Fibroblast of skin of scalp (primary cell): ENCODE measurements around the gene TNC.

Experiments used
- DNase-seq: peaks from one replicate; pipeline ENCODE4 v3.0.0-alpha.2; 2013

The TNC gene

DNA sequence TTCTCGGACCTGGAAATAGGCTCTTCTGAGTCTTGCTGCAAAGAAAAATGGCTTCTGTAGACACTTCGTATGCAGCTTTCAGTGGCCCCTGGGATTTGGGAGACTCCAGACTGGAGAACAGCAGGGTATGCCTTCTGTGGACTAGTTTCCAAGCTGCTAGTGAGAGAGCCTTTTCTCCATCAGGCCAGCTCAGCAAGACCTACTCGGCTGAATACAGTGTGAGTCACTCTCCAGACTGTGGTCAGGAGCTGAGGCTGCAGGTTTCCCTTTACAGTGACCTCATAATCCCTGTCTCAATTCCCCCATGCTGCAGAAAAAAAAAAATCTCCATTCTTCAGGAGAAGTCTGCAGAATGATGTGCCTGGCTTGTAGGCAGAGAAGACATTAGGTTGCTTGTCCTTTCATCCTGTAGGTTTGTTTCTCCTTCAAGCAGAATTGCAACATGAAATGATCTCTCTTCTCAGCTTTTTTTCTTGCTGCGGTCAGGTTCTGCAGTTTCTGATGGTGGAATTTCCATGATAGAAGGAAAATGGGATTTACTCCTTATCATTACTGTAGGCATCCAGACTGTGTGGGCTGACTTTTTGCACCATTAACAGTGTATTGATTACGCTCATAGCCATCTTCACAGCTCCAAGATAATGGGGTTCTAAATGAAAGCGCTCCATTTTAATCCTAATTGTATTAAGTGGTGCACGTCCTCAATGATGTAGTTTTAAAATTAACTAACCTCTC lies 109.3 kb downstream of the TNC start:
- DNase-seq: peak; percentile 91

DNA sequence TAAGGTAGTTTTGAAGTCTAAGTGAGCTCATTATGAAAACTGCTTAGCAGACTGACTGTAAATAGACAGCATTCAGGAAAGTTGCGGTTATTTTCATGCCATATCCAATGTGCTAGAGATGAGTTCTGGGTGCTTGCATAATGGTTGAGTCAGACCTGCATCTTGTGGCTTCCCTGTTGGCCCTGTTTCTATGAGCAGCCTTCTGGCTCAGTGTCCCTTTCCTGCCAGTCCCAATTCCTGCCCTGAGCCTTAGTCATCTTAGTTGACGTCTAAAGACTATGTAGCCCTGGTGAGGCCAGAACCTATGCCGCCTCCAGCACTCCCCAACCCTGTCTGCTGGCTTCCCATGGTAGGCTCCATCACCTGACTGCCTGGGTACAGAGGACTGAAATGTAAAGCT lies 111.3 kb downstream of the TNC start:
- peak; percentile 77 for DNase-seq

DNA sequence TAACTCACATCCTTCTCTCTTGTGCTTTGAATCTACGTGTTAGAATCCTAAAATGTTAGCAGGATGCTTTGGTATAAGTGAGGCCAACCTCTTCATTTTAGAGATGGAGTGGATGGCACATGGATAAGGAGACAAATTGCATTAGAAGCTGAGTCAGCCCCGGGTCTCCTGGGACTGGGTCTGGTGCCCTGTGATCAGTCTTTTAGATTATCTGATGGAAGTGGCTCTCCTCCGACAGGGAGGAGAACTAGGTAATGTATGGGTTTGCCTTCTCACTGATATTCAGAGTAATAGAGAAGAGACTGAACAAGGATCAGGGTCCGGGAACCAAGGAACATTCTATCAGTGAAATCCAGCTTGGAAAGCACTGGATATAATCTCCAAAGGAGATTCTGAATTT lies 112.6 kb downstream of the TNC start:
- no peak for DNase-seq

DNA sequence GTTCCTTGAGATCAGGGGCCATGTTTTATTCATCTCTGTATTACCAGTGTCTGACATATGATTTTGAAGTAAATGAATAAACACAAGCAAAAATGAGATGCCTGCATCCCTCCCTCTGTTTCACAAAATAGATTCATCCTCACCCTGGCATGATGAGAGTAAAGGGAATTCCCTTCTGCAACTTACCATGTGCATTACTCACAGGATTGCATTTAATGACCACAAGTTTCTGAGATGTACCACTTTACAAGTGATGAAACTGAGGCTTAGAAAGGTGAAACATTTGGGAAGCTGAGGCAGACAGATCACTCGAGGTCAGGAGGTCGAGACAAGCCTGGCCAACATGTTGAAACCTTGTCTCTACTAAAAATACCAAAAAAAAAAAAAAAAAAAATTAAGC lies 113.4 kb downstream of the TNC start:
- DNase-seq: no peak

DNA sequence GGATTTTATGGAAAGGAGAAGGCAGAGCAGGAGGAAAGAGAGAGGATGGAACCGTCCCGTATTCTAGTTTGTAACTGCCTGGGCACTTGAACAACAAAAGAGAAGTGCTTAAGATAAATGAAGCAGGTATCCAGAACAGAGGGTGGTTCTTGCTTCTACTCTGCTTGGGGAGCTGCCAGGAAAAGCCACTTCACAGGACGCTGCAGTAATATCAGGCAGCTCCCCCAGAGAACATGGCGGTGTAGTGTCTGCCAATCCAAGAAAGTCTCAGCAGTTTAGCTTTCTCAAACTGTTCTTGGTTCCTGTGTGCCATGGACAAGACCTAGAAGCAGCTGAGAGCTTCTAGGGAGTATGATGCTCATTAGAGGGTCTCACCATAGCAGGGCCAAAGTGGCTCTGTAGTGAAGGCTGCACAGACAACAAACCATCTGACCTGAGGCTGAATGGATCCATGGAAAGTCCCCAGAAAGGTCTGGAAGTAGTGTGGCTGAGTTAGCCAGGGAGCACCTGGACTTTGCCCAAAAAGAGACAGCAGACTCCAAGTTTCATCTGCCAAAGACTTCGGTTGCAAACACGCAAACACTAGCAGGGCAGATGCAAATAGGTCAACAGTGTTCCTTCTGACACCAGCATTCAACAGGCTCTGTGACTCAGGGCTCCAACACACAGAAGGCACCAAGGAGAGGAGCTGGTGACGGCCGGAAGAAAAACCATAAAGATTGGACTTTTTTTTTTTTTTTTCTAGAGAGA lies 115.4 kb downstream of the TNC start:
- no peak for DNase-seq

DNA sequence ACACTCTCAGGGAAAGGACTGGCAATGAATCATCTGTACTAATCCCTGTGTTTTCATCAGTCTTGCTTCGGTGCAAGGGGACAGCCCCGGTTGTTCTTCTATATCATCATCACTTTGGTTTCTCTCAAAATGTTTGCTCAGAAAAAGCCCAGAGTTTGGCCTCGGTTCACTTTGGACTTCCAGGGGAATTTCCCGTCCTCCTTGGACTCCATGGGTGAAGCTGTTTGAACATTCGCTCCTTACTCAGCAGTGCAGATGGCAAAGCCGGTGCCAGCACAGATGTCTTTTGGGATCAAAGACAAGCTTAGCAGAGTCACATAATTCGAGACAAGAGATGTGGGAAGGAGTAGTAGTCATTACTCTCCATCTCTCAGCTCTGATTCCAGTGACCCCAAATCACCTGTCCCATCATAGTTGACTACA lies 117.7 kb downstream of the TNC start:
- no peak for DNase-seq

DNA sequence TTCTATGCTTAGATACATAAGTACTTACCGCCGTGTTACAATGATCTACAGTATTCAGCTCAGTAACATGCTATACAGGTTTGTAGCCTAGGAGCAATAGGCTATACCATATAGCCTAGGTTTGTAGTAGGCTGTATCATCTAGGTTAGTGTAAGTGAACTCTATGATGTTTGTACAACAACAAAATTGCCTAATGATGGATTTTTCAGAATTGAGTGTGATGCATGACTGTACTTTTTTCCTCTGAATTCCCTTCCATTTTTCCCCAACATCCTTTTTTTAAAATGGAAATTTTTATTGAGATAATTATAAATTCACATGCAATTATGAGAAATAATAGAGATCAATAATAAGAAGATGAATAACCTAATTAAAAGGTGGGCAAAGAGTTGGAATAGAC lies 119.6 kb downstream of the TNC start:
- DNase-seq: no peak

DNA sequence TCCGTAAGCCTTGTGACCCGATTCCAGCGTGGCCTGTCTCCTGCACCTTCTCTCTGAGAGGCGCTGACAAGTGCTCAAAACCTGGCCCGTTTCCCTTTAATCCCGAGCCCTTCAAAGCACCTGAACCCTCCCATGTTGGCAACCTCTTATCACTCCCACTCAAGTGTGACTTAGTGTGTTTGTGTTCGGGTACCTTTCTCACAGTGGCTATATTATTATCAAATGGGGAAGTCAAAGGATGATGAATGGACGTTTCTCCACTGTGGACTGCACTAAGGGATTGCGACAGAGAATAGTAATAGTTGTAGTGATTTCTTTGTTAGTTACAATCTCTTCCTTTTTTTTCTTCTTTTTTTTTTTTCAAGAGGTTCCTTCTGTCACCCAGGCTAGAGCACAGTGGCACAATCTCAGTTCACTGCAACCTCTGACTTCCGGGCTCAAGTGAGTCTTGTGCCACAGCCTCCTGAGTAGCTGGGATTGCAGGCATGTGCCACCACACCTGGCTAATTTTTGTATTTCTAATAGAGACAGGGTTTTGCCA lies 122.2 kb downstream of the TNC start:
- DNase-seq: no peak

DNA sequence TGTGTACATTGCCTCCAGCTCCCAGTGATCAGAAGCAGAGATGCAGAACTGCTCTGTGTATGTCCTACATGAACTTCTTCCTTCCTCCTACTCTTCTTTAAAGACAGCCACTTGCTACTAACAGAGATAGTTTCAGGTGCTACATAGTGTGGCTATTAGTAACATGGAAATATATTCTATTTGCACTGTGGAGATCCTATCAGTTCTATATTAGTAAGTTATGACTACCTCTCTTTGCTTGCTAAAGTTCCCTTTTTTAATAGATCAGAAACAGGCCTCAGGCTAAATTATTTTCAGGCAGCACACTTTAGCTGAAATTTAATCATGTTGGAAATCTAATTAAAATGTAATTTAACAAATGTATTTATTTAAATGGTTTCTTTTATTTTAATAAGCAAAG lies 123.2 kb downstream of the TNC start:
- DNase-seq: no peak

DNA sequence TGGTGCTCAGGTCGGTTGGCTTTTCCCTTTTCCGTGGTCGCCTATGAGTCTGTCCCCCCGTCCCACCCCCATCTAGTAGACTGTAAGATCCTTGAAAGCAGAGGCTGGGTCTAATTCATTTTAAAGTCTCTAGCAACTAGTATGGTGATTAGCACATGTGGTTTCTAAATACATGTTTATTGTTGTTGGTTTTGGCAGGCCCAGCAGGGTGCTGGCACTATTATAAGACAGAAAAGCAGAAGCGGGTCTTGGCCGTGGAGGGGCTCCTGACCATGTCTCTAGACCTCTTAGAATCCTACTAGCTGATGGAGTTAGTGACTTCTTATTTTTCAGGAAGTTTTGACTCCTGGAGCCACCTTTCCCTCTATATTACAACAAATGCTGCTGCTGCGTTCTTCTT lies 126.1 kb downstream of the TNC start:
- DNase-seq: no peak

DNA sequence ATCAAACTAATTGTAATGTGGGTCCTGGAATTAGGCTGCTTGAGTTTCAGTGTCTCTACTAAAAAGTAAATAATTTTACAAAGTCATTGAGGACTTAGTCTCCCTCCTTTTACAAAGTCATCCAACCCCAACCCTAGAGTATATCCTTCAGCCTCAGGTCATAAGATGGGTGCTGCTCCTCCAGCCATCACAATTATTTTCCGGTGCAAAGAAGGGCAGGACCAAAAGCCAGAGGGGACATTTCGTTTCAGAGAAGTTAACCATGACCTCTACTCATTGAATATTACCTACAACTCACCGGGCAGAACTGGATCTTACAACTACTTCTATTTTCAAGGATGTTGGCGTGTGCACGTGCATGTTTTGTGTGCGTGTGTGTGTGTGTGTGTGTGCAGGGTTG lies 127.1 kb downstream of the TNC start:
- DNase-seq: no peak

DNA sequence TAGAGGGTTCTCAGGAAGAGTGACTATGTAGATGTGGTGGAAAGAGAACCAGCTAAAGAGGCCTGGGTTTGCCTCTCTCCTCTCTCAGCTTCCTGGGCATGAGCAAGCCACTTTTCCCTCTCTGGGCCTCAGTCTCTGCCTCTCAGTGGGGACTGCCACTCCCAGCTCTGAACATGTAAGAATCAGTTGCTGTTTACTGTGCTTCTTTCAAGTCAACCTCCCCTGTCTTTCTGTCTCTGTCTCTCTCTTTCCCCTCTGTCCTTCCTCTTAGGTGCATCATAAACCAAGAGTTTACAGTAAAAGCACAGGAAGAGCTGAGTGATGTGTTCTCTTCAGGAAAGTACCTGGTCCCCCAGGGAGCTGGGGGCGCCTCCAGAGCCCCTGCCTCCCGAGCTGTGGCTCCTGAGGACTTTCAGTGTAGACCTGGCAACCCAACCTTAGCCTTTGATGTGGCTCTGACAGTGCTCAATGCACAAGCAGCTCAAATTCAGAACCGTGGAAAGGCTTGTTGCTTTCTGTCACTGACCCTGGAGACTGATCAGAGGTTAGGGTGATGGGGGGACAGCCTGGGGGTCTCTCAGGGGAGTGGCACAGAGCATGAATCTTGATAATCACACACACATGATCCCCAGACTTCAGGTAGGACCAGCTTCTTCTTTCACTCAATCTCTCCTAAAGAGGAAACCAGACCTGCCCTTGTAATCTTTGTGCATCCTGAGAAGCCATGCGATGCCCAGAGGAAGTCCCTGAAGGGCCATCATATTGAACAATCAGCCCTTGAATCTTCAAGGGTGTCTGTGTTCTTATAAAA lies 128.2 kb downstream of the TNC start:
- no peak for DNase-seq

DNA sequence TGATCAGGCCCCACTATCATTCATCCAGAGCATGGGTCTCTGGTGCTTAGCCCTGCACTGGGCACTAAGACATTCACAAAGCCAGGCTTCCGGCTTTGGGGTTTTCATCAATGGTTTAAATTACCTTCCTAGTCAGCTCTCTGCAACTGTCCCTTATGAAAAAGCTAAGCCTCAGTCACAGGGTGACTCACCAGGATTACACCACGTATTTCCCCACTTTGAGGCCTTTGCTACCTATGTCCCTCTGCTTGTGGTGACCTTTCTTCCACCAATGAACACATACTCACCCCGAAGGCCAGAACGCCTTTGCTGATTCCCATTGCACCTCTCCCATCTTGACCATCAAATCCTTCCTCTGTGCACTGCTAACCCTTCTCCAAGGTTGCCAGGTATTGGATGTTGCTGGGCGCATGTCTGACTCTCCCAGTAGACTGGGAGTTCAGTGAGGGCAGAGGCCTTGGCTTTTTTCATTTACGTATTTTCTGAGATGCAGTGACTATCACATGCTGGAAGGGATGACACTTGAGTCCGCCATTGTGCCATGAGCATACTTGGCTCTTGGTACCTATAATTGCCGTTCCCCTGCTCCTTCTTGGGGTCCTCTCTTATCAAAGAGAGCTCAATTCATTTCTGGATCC lies 128.9 kb downstream of the TNC start:
- DNase-seq: no peak

DNA sequence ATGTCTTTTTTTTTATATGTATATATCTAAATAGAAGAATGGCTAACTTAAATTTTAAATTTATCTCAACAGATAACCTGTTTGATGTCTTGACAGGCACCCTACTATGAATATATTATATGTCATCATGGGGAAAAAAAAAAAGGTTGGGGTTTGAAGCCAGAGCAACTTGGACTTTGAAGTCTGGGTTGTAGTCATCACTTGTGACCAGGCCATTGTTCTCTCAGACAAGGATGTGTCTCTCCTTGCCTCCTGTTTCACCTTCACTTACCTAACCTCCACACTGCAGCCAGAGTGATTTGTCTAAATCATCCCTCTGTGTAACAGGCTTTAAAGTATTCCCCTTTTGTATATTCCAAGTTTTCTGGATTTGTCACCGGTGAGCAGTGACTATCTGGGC lies 130.8 kb downstream of the TNC start:
- no peak for DNase-seq

DNA sequence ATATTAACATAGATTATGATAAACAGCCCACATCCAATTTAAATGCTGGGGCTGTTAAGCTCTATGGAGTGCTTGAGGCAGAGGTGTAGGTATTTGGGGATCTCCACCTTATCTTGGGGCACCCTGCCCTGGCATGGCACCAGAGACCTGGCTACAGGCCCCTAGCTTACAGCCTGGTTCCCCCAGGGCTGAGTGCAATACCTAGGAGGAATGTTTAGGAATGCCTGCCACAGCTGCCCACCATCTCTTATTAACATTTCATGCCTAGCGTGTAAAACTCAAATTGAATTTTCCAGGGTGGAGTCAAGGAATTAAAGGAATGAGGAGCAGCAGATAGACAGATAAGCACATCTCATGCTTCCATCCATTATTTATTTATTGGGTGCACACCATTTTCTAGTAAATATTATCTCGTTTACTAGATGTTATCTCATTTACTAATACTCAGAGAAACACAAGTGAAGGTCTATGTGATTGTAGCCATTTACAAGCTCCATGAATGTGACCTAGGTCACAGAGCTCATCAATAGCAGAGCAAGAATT lies 131.9 kb downstream of the TNC start:
- no peak for DNase-seq

DNA sequence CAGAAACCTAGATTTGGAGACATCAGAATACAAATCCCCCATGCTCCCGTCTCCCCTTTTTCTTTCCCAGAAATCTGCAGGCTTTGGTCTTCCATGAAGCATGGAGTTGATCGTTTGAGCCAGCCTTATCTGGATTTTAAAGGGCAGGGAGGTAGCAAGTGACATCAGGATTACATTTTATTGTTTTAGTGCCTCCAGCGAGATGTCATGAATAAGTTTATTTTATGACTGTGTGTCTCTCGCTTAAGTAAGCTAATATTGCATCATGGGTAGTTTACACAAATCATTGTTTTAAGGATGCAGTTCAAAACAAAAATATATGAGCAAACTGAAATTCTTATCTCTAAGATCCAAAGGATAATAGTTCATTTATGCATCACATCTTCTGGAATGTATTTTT lies 136.9 kb downstream of the TNC start:
- DNase-seq: no peak

DNA sequence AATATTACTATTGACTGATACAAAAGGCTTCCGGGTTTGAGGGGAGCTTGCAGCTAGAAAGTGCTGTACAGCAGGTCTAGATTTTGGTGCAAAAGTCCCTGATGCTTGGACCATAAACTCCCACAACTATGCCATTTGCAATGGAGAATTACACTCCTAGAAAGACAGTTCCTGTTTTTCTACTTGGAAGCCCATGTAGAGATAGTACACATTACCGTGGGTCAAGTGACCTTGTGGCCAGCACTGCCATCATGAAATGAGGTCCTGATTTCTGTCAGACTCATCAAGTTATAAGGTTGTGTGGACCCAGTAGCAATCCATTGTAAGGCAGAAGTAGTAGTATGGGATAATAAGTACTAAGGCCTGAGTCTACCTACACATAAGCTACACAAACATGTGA lies 144.7 kb downstream of the TNC start:
- no peak for DNase-seq

DNA sequence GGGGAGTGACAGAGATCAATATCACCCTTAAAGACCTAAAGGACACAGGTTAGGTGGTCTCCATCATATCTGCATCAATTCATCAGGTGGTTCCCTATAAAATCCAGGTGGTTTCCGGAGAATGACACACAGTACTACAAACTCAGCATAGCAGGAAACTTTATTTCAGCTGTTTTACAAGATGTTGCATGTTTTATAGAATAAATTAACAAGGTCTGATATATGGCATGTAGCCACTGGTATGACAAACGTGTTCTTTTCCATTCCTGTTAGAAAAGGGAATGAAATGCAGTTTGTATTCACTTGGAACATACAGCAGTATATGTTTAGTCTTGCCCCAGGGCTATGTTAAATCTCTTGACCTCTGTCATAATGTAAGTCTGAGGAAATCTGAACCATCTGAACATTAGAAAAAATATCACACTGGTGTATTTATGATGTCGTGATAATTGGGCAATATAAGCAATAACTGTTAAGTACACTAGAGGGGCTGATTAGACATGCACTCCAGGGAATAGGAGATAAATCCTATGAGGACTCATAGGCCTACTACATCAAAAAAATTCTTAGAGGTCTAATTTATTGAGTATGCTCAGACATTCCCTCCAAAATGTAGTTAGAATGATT lies 145.3 kb downstream of the TNC start:
- no peak for DNase-seq
